ENCODE results near the gene MCEE. TPM values are rescaled to one million over a fixed set of nuclear protein-coding genes. Genes with fewer than 3 reads are reported as not detected.
"Not testable (repeated sequence)": the region's sequence is repeated elsewhere in the genome, so short reads cannot be mapped to it uniquely, and the experiment has no call there.

Gene MCEE
- polyA plus RNA-seq, 1 of the 3 experiments (the other 2 are of a cell fraction) = 6.2 TPM

DNA sequence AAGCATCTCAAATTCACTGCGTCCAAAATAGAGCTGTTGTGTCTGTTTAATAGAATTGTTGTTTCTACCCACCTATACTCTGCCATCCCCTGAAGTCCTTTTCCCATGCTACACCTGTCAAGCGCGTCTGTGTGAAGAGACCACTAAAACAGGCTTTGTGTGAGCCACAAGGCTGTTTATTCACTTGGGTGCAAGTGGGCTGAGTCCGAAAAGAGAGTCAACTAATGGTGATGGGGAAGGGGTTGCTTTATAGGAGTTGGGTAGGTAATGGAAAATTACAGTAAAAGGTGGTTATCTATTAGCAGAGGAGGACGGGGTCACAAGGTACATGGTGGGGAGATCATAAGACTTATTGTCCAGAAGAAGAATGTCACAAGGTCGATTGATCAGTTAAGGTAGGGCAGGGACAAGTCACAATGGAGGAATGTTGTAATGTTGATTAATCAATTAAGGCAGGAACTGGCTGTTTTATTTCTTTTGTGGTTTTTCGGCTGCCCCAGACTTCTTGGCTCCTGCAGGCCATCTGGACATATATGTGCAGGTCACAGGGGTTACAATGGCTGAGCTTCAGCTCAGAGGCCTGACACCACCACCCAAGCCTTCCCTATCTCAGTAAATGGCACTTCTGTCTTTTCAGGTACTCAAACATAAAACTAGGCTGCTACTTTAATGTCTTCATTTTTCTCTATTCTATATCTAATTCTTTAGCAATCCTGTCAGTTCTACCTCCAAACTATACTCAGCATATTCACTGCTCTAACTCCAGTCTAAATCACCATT, 1.5 kb upstream of the MCEE start:
- Histone ChIP-seq H3K79me2 (ENCODE audit: insufficient read depth) (peaks cover 62% of the 10 kb centered on the region), H3F3A (replicated peaks; ENCODE audit: insufficient read depth) (peaks cover 13% of the 10 kb centered on the region), H3K36me3 (replicated peaks in 1 of 2; ENCODE audit: control insufficient read depth in 1 of 2, insufficient read depth in 2 of 2, low read length in 1 of 2) (peaks cover 33 to 46% of the 10 kb centered on the region in 2 experiments), H3K9ac (peak overlapping the region; percentile 75; the same call in 1 of the 2 replicates), H3K4me1 (ENCODE audit: control insufficient read depth in 1 of 2, insufficient read depth in 2 of 2, low read depth in 1 of 2, low read length in 1 of 2) (peaks cover 4 to 11% of the 10 kb centered on the region in 2 experiments; a peak in 2 of 4 replicates), H2AFZ (ENCODE audit: low read depth) (peak overlapping the region; percentile 77; the same call in 1 of the 2 replicates), H3K4me3 (ENCODE audit: low read depth in 2 of 2, low read length in 1 of 2) (peak overlapping the region; percentile 90 to 99), H3K4me2 (peak overlapping the region; percentile 88)
- 46% methylated on average over 7 of the region's 7 CpGs for WGBS (ENCODE audit: low lambda C conversion rate)
- POLR2A ChIA-PET = interaction anchor here (0.6 to 1.3 kb wide), 3 partner anchors 63 to 366 kb away, joined by 3 to 7 read pairs (median 3); partner anchors contain the start of genes NAGK and PAIP2B
- not testable (repeated sequence) for H3K27ac ChIP-seq (ENCODE audit: low read depth in 2 of 2, low read length in 1 of 2); H4K20me1 ChIP-seq (ENCODE audit: insufficient read depth); H3K9me3 ChIP-seq; H3K9me2 ChIP-seq; H3K27me3 ChIP-seq (ENCODE audit: insufficient read depth); DNase-seq
- CTCF ChIA-PET = interaction anchor here (1.1 to 1.4 kb wide), 3 partner anchors 17 to 30 kb away, joined by 3 to 4 read pairs (median 3); no protein-coding TSS in a partner anchor

DNA sequence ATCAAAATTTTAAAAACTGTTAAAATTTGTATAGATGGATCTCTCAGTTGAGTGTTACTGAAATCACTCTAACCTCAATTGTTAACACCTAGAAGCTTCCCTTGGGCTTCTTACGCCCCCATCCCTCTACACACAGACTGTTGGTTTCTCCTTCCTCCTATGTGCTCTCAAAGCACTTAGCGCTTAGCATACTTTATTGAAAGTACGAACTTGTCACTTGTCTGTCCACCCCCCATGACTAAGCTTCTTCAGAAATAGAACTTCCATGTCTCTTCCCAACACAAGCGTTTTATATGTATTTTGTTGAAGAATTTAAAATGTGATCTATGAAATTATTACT, 846 bp upstream of the MCEE start:
- H3F3A ChIP-seq (replicated peaks; ENCODE audit: insufficient read depth) = peaks cover 13% of the 10 kb centered on the region
- peaks cover 6% of the 10 kb centered on the region for H4K20me1 ChIP-seq (ENCODE audit: insufficient read depth)
- ChIA-PET POLR2A (interaction anchor here (0.6 to 1.3 kb wide), 3 partner anchors 63 to 96 kb away, joined by 3 to 7 read pairs (median 3); partner anchors contain the start of genes NAGK and PAIP2B), CTCF (interaction anchor here (1.0 to 1.5 kb wide), 5 partner anchors 10 to 735 kb away, joined by 3 to 4 read pairs (median 3); no protein-coding TSS in a partner anchor)
- H3K4me2 ChIP-seq = peak overlapping the region; percentile 88
- TF ChIP-seq, protein P1, sequence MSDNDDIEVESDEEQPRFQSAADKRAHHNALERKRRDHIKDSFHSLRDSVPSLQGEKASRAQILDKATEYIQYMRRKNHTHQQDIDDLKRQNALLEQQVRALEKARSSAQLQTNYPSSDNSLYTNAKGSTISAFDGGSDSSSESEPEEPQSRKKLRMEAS (IDR thresholded peaks at IDR 0.05; ENCODE audit: low read depth) = no peak
- no peak for TF ChIP-seq RXRA (IDR thresholded peaks at IDR 0.05; ENCODE audit: borderline replicate concordance, low read depth)
- TF ChIP-seq, protein P2, sequence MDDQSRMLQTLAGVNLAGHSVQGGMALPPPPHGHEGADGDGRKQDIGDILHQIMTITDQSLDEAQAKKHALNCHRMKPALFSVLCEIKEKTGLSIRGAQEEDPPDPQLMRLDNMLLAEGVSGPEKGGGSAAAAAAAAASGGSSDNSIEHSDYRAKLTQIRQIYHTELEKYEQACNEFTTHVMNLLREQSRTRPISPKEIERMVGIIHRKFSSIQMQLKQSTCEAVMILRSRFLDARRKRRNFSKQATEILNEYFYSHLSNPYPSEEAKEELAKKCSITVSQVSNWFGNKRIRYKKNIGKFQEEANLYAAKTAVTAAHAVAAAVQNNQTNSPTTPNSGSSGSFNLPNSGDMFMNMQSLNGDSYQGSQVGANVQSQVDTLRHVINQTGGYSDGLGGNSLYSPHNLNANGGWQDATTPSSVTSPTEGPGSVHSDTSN (IDR thresholded peaks at IDR 0.05) = no peak
- no peak for TF ChIP-seq YY1 (IDR thresholded peaks at IDR 0.05; ENCODE audit: low read depth)
- TF ChIP-seq RCOR1 (IDR thresholded peaks at IDR 0.05; ENCODE audit: low read length) = no peak
- TF ChIP-seq RAD21 (IDR thresholded peaks at IDR 0.05; ENCODE audit: low read length) = no peak
- TF ChIP-seq ELF1 (IDR thresholded peaks at IDR 0.05) = no peak
- TF ChIP-seq, protein P3, sequence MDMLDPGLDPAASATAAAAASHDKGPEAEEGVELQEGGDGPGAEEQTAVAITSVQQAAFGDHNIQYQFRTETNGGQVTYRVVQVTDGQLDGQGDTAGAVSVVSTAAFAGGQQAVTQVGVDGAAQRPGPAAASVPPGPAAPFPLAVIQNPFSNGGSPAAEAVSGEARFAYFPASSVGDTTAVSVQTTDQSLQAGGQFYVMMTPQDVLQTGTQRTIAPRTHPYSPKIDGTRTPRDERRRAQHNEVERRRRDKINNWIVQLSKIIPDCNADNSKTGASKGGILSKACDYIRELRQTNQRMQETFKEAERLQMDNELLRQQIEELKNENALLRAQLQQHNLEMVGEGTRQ (IDR thresholded peaks at IDR 0.05; ENCODE audit: borderline replicate concordance, low read depth, low read length) = no peak
- TF ChIP-seq, protein P4, sequence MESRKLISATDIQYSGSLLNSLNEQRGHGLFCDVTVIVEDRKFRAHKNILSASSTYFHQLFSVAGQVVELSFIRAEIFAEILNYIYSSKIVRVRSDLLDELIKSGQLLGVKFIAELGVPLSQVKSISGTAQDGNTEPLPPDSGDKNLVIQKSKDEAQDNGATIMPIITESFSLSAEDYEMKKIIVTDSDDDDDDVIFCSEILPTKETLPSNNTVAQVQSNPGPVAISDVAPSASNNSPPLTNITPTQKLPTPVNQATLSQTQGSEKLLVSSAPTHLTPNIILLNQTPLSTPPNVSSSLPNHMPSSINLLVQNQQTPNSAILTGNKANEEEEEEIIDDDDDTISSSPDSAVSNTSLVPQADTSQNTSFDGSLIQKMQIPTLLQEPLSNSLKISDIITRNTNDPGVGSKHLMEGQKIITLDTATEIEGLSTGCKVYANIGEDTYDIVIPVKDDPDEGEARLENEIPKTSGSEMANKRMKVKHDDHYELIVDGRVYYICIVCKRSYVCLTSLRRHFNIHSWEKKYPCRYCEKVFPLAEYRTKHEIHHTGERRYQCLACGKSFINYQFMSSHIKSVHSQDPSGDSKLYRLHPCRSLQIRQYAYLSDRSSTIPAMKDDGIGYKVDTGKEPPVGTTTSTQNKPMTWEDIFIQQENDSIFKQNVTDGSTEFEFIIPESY (IDR thresholded peaks at IDR 0.05; ENCODE audit: borderline replicate concordance, low read depth) = no peak
- TF ChIP-seq TCF12 (IDR thresholded peaks at IDR 0.05) = no peak
- no peak for TF ChIP-seq GATA2 (CRISPR knock-in tag; IDR thresholded peaks at IDR 0.05)
- no peak for TF ChIP-seq FOSL2 (IDR thresholded peaks at IDR 0.05; ENCODE audit: borderline replicate concordance, low read depth)
- TF ChIP-seq POLR2AphosphoS5 (IDR thresholded peaks at IDR 0.05; ENCODE audit: low read depth, low read length) = no peak
- TF ChIP-seq NRF1 (IDR thresholded peaks at IDR 0.05; ENCODE audit: low read depth, low read length) = no peak
- TF ChIP-seq FOXM1 (IDR thresholded peaks at IDR 0.05; ENCODE audit: low read depth) = no peak
- TF ChIP-seq CHD2 (IDR thresholded peaks at IDR 0.05; ENCODE audit: low read length, partially characterized antibody) = no peak
- no peak for TF ChIP-seq EP300 (IDR thresholded peaks at IDR 0.05; ENCODE audit: borderline replicate concordance in 1 of 2, low read depth in 1 of 2, low read length in 1 of 2)
- no peaks in the 10 kb centered on the region for H3K27me3 ChIP-seq (ENCODE audit: insufficient read depth)
- H3K79me2 ChIP-seq (ENCODE audit: insufficient read depth) = peaks cover 66% of the 10 kb centered on the region
- peak overlapping the region; percentile 85 to 93; a peak in 3 of 4 replicates for H3K27ac ChIP-seq (ENCODE audit: low read depth in 2 of 2, low read length in 1 of 2)
- H3K36me3 ChIP-seq (replicated peaks in 1 of 2; ENCODE audit: control insufficient read depth in 1 of 2, insufficient read depth in 2 of 2, low read length in 1 of 2) = peaks cover 26 to 39% of the 10 kb centered on the region in 2 experiments
- peak; percentile 37 for DNase-seq
- peak overlapping the region; percentile 90 to 99 for H3K4me3 ChIP-seq (ENCODE audit: low read depth in 2 of 2, low read length in 1 of 2)
- H3K4me1 ChIP-seq (ENCODE audit: control insufficient read depth in 1 of 2, insufficient read depth in 2 of 2, low read depth in 1 of 2, low read length in 1 of 2) = peaks cover 4 to 11% of the 10 kb centered on the region in 2 experiments; a peak in 2 of 4 replicates
- peak overlapping the region; percentile 75 for H3K9ac ChIP-seq
- H3K9me3 ChIP-seq = no peaks in the 10 kb centered on the region
- 6% methylated on average over 4 of the region's 4 CpGs for WGBS (ENCODE audit: low lambda C conversion rate)
- H2AFZ ChIP-seq (ENCODE audit: low read depth) = peak overlapping the region; percentile 77
- H3K9me2 ChIP-seq = no peaks in the 10 kb centered on the region
